GM19455 (cell line): ENCODE results near the gene ITPK1.

Source experiments
- ATAC-seq: cut with Tn5 transposase; IDR thresholded peaks from one replicate; pipeline ENCODE4 v1.9.1; 2021; ENCODE audit not compliant: unreplicated experiment

ITPK1 gene

GRCh38 chr14:92903359-92903758, 212.4 kb downstream of the ITPK1 start:
- no peak for ATAC-seq

DNA sequence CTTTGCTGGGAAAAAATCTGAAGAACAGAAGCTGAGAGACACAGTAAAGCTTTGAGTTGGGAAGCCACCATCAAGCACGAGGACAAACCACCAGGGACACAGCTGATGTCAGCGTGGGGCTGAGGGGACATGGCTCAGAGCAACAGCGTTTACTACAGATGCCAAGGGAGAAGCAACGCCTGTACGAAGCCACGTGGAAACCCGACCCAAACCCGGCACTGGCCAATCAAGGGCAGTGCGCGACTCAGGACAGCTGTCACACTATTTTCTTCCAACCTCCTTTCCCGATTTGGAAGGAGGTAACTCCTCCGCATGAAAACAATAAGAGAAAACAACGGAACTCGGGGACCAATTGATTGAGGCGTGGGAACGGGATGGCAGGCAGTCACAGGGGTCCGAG, 213.0 kb downstream of the ITPK1 start:
- ATAC-seq = no peak

DNA sequence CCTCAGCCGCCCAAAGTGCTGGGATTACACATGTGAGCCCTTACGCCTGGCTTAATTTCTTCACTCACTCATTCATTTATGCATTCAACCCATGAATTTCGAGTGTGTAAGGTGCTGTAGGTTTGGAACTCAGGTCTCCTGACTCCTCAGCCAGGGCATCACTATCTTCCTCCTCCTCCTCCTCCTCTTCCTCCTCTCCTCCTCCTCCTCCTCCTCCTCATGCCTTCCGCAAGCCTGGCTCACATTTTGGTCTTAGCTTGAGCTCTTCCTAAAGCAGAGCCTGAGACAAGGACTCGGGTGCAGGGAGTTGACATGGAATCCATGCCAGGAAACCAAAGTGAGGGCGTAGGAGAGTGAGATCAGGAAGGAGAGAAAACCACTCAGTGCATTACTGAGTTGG, 213.5 kb downstream of the ITPK1 start:
- ATAC-seq = no peak

- ATAC-seq = no peak
Measured at GRCh38 chr14:92900660-92901059, 215.1 kb downstream of the ITPK1 start.

DNA sequence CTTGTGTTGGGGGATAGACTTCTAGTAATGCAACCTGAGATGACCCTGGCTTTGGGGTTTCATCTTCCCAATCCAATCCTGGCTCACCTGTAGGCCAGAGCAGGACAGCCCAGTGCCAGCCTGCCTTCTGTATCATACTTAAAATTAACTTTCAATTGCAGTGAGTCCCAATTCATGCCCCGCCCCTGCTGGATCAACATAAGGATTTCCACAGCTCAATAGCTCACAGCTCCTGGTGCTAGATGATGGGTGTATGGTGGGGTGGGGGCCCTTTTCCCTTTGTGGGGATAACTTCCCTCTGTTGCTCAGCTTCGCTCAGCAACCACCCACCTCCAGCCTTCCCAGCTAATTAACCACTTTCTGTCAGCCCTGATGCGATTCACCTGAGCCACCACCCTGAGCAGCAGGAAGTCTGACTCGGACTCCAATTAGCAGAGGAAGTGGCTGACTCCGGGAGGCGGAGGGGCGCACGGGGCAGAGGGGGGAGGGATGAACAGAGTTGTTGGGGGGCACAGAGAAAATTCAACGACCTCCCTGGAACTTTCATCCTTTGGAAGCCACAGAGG, 217.1 kb downstream of the ITPK1 start:
- ATAC-seq = no peak

DNA sequence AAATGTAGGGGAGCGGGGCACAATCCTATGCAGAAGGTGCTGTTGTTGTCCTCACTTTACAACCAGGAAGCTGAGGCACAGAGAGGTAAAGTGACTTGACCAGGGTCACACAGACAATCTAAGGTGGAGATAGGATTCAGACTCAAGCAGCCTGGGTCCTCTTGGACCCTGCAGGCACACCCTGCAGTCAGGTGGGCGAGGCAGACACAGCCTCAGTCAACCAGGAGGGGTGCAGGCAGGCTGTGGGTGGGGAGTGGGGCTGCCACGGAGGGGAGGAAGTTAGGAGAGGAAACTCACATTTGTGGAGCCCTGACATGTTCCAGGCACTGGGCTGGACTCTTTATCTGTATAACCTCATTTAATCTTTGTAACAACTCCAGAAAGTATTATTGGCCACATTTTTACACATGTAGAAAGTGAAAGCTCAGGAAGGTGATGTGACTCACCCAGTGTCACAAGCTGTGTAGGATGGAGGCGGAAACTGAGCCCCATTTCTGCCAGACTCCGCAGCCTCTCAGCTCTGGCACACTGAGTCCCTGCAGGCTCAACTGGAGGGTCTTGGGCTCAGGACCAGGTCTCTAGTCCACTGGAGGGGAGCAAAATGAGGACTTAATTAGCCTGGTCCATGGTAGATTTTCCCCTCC, 217.7 kb downstream of the ITPK1 start:
- no peak for ATAC-seq

GRCh38 chr14:92895352-92895878, 220.3 kb downstream of the ITPK1 start:
- no peak for ATAC-seq

DNA sequence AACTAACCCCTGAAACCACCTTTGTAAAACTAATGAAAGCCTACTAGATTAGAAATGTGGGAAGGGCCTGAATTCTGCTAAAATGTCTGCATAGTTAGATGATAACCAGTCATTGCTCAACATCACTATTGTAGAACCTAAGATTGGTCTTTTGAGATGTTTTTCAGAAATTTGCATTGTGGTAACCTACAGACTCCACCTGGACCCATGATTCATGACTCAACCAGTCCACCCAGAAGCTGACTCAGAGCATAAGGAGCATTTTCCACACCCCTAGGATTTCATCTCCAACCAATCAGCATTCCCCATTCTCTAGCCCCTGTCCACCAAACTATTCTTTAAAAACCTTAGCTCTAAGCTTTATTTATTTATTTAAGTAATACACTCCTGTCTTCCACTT, 223.1 kb downstream of the ITPK1 start:
- ATAC-seq = no peak

DNA sequence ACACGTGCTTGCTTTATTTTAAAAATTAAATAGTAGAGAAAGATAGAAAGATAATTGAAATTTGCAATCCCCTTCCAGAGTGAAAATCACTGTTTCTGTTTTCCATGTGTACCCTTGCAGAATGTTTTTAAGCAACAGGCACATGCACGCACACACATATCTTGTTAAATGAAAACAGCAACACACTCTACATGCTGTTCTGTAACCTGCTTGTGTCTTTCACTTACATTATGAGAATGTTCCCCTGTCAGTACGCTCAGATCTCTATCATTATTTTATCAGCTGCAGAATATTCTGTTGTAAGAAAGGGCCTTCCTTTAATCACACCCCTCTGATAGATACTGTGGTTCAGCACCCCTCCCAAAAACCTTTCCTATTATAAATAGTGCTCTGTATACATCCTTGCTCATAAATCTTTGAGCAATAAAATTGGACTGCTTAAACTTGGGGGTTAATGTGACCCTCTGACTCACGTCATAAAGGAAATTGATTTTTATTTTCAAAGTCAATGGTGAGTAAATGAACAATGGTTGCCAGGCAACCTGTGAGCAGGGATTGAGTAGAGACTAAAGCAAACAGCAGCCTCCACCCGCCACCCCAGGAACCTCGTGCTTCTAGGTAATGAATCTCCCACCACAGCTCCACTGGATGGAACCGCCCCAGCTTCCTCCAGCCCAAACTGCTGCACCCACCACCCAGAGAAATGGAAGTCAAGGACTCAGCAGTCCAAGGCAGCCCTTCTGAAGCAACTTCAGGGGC, 224.7 kb downstream of the ITPK1 start:
- no peak for ATAC-seq

DNA sequence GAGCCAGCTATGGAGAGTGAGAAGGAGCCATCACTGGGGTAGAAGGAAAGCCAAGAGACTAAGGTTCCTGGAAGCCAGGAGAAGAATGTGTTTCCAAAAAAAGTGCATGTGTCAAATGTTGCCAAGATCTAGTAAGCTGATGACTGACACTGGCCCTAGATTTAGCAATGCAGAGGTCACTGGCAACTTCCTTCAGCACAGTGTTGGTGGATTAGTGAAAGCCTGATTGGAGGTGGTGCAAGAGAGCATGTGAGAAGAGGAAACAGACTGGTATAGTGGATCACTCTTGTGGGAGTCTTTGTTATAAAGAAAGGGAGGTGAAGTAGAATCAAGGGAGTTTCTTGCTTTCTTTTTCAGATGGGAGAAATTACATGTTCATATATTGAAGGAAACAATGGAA, 226.8 kb downstream of the ITPK1 start:
- no peak for ATAC-seq

GRCh38 chr14:92887157-92887556, 228.6 kb downstream of the ITPK1 start:
- ATAC-seq = no peak
